Endothelial cell (in vitro differentiated cells): ENCODE data around the gene SNPH. TPM values are rescaled to one million over a fixed set of nuclear protein-coding genes. Genes with fewer than 3 reads are reported as not detected.

Experiments used
- DNase-seq: peaks from one replicate; pipeline ENCODE4 v3.0.0; 2021; ENCODE audit warnings: low spot score
- H3K27ac Mint-ChIP-seq: one replicate; pipeline ENCODE4 v1.8.0; 2021; ENCODE audit warnings: mixed read lengths, inconsistent platforms; ENCODE audit not compliant: unreplicated experiment
- H3K27me3 Mint-ChIP-seq: one replicate; pipeline ENCODE4 v1.8.0; 2021; ENCODE audit warnings: mild to moderate bottlenecking, moderate library complexity, mixed read lengths, inconsistent platforms; ENCODE audit not compliant: unreplicated experiment
- H3K36me3 Mint-ChIP-seq: one replicate; pipeline ENCODE4 v1.8.0; 2021; ENCODE audit warnings: mild to moderate bottlenecking, low read depth, mixed read lengths, inconsistent platforms; ENCODE audit not compliant: unreplicated experiment
- H3K4me1 Mint-ChIP-seq: one replicate; pipeline ENCODE4 v1.8.0; 2021; ENCODE audit warnings: mild to moderate bottlenecking, mixed read lengths, inconsistent platforms; ENCODE audit not compliant: unreplicated experiment
- H3K4me3 Mint-ChIP-seq: one replicate; pipeline ENCODE4 v1.8.0; 2021; ENCODE audit warnings: mild to moderate bottlenecking, mixed read lengths, inconsistent platforms; ENCODE audit not compliant: unreplicated experiment
- H3K9me3 Mint-ChIP-seq: one replicate; pipeline ENCODE4 v1.8.0; 2021; ENCODE audit warnings: mixed read lengths, inconsistent platforms; ENCODE audit not compliant: unreplicated experiment
- CTCF ChIP-seq: fragments of 200-600 bp; sonication (generic); IDR thresholded peaks from one replicate; pipeline ENCODE4 v1.5.0; 2021; ENCODE audit warnings: antibody characterized with exemption; ENCODE audit not compliant: unreplicated experiment
- total RNA-seq: library from RNA; stranded (reverse); fragmentation: NEBNext Ultra II Directional; extraction: Animal tissue kit (Norgen Biotek cat#: 25700); gene quantifications from one replicate; pipeline ENCODE4 v1.2.1, GENCODE V29; 2021; ENCODE audit not compliant: unreplicated experiment

SNPH gene
- total RNA-seq, 1 donor from 2014 or later, result 8.4 TPM

GRCh38 chr20:1287787-1288569 is 21.9 kb downstream of the SNPH start:
- H3K4me3 Mint-ChIP-seq, result no peak overlapping the region
- H3K9me3 Mint-ChIP-seq, result no peaks in the 10 kb centered on the region
- DNase-seq, result no peak
- peaks cover 25% of the 10 kb centered on the region for H3K4me1 Mint-ChIP-seq
- H3K27me3 Mint-ChIP-seq, result peaks cover under 1% of the 10 kb centered on the region
- no peak overlapping the region for H3K27ac Mint-ChIP-seq
- peaks cover 6% of the 10 kb centered on the region for H3K36me3 Mint-ChIP-seq
- TF ChIP-seq CTCF, result no peak

GRCh38 chr20:1291191-1291741 is 25.2 kb downstream of the SNPH start:
- H3K9me3 Mint-ChIP-seq, result no peaks in the 10 kb centered on the region

GRCh38 chr20:1292620-1293019 is 26.5 kb downstream of the SNPH start:
- peaks cover 16% of the 10 kb centered on the region for H3K36me3 Mint-ChIP-seq
- H3K27me3 Mint-ChIP-seq, result peaks cover 2% of the 10 kb centered on the region
- no peak for TF ChIP-seq CTCF
- no peak overlapping the region for H3K27ac Mint-ChIP-seq
- DNase-seq, result no peak
- no peak overlapping the region for H3K4me3 Mint-ChIP-seq
- H3K4me1 Mint-ChIP-seq, result peaks cover 22% of the 10 kb centered on the region
- no peaks in the 10 kb centered on the region for H3K9me3 Mint-ChIP-seq

More at GRCh38 chr20:1291191-1291741, 25.2 kb downstream of the SNPH start:
- H3K36me3 Mint-ChIP-seq, result peaks cover 8% of the 10 kb centered on the region
- H3K4me1 Mint-ChIP-seq, result peaks cover 21% of the 10 kb centered on the region
- no peak for DNase-seq
- H3K27me3 Mint-ChIP-seq, result peaks cover 2% of the 10 kb centered on the region
- no peak for TF ChIP-seq CTCF
- peak overlapping the region; percentile 57 for H3K27ac Mint-ChIP-seq
- no peak overlapping the region for H3K4me3 Mint-ChIP-seq

GRCh38 chr20:1293641-1294379 is 27.7 kb downstream of the SNPH start:
- H3K27me3 Mint-ChIP-seq, result peaks cover 2% of the 10 kb centered on the region
- TF ChIP-seq CTCF, result no peak
- peaks cover 16% of the 10 kb centered on the region for H3K36me3 Mint-ChIP-seq
- H3K27ac Mint-ChIP-seq, result no peak overlapping the region
- no peaks in the 10 kb centered on the region for H3K9me3 Mint-ChIP-seq
- H3K4me3 Mint-ChIP-seq, result no peak overlapping the region
- H3K4me1 Mint-ChIP-seq, result peaks cover 24% of the 10 kb centered on the region
- no peak for DNase-seq
